Spleen (tissue), 11 donors: ENCODE measurements around the gene ONECUT3. TPM values are rescaled to one million over a fixed set of nuclear protein-coding genes. Genes with fewer than 3 reads are reported as not detected.

Source experiments
- DNase-seq: peaks from one replicate; pipeline ENCODE4 v3.0.0-alpha.2; 2020
- H3K27ac ChIP-seq, 8 donors: fragments of 200-600 bp; sonication (generic) in 7 of 8; 1 replicate in 4 of 8; 2 replicates in 4 of 8; pipeline versions ENCODE4 v1.5.0 to v1.8.0; 2016 to 2021; ENCODE audit warnings: inconsistent platforms in 4 of 8, mild to moderate bottlenecking in 4 of 8, moderate library complexity in 1 of 8
- H3K27me3 ChIP-seq, 7 donors: fragments of 200-600 bp; sonication (generic) in 6 of 7; replicated peaks in 1 of 7; 1 replicate in 4 of 7; 2 replicates in 3 of 7; pipeline versions ENCODE4 v1.5.0 to v1.8.0; 2016 to 2021; ENCODE audit warnings: inconsistent platforms in 3 of 7, mild to moderate bottlenecking in 1 of 7
- H3K36me3 ChIP-seq, 6 donors: fragments of 200-600 bp; sonication (generic) in 5 of 6; 1 replicate in 4 of 6; 2 replicates in 2 of 6; pipeline versions ENCODE4 v1.5.0 to v1.8.0; 2016 to 2021; ENCODE audit warnings: inconsistent platforms in 2 of 6
- H3K4me1 ChIP-seq, 6 donors: fragments of 200-600 bp; sonication (generic) in 5 of 6; 1 replicate in 3 of 6; 2 replicates in 3 of 6; pipeline versions ENCODE4 v1.5.0 to v1.8.0; 2016 to 2021; ENCODE audit warnings: inconsistent platforms in 3 of 6
- H3K4me3 ChIP-seq, 8 donors: fragments of 200-600 bp; sonication (generic) in 7 of 8; 1 replicate in 4 of 8; 2 replicates in 4 of 8; pipeline versions ENCODE4 v1.5.0 to v1.8.0; 2016 to 2021; ENCODE audit warnings: inconsistent platforms in 4 of 8, mild to moderate bottlenecking in 4 of 8, moderate library complexity in 2 of 8
- H3K9me3 ChIP-seq, 8 donors: fragments of 200-600 bp; sonication (generic) in 7 of 8; 1 replicate in 4 of 8; 2 replicates in 4 of 8; pipeline versions ENCODE4 v1.5.0 to v1.8.0; 2016 to 2021; ENCODE audit warnings: inconsistent platforms in 4 of 8
- POLR2A ChIP-seq, 3 donors: fragments of 450-650 bp; IDR thresholded peaks; one replicate each; pipeline ENCODE4 v1.5.1; 2017; ENCODE audit warnings: antibody characterized with exemption in 3 of 3, mild to moderate bottlenecking in 1 of 3
- POLR2AphosphoS5 ChIP-seq, 3 donors: sonication (generic); formaldehyde crosslinking; IDR thresholded peaks; one replicate each; pipeline ENCODE4 v1.5.1; 2017; ENCODE audit warnings: antibody characterized with exemption in 3 of 3
- WGBS, 5 donors: extraction: QIAGEN DNeasy Blood & Tissue Kit in 3 of 5; methylation state at CpG; one replicate each; pipeline versions ENCODE4 v1.1.5 to v1.1.7; 2013 to 2018; 5-methylcytosine and 5-hydroxymethylcytosine counted together
- intact Hi-C: fragments of 100-400 bp; cut with DNase I; formaldehyde crosslinking; loops from one replicate; pipeline ENCODE4 v1.15.0; 2023; ENCODE audit warnings: low total_unique reads
- polyA plus RNA-seq, 3 donors: library from polyadenylated mRNA; stranded (reverse); fragments of 200-250 nt; gene quantifications; one replicate each; pipeline ENCODE4 v1.2.1, GENCODE V29; 2013
- total RNA-seq, 7 donors: library from RNA; depleted of rRNA in 3 of 7; stranded (reverse); fragments of >200 nt in 3 of 7; fragmentation: NEBNext Ultra II Directional in 4 of 7; extraction: Animal tissue kit (Norgen Biotek cat#: 25700) in 4 of 7; gene quantifications; one replicate each; pipeline versions ENCODE4 v1.1.0 to v1.2.1, GENCODE V29; 2016 to 2021
- TF ChIP-seq, protein P1 (sequence below), 11 experiments: fragments of 200-600 bp in 7 of 11; fragments of 450-650 bp in 4 of 11; sonication (generic) in 4 of 11; IDR thresholded peaks in 8 of 11; conservative IDR thresholded peaks in 3 of 11; 1 replicate in 7 of 11; 2 replicates in 4 of 11; pipeline versions ENCODE4 v1.4.0 to v1.8.0; 2016 to 2021; ENCODE audit warnings: antibody characterized with exemption in 11 of 11, inconsistent platforms in 4 of 11, mild to moderate bottlenecking in 1 of 11
- donor health status: healthy with polysubstance abuse.
- donor health status: DM: no; HTN: no; CAD: no; lungs with moderate emphysema.
- donor health status: DM: no; HTN: no; CAD: no.
- donor health status: Bipolar disorder and iron deficiency.
- donor health status: healthy.
- donor health status: DM: no; HTN: no; CAD: no.
- donor health status: DM: yes; HTN: yes; CAD: no.

ONECUT3 gene
- total and polyA plus RNA-seq, 10 donors, result not detected

GRCh38 chr19:1806184-1807029 lies 53.1 kb downstream of the ONECUT3 start:
- intact Hi-C loops, result no loop called here
- Histone ChIP-seq H3K4me1 (peaks cover 0 to 5% (median 2%) of the 10 kb centered on the region in 6 donors), H3K4me3 (no peak overlapping the region), H3K27me3 (no peaks in the 10 kb centered on the region), H3K27ac (no peak overlapping the region), H3K9me3 (no peaks in the 10 kb centered on the region), H3K36me3 (peaks cover 0 to 30% (median 0%) of the 10 kb centered on the region in 6 donors)
- TF ChIP-seq, protein P1, sequence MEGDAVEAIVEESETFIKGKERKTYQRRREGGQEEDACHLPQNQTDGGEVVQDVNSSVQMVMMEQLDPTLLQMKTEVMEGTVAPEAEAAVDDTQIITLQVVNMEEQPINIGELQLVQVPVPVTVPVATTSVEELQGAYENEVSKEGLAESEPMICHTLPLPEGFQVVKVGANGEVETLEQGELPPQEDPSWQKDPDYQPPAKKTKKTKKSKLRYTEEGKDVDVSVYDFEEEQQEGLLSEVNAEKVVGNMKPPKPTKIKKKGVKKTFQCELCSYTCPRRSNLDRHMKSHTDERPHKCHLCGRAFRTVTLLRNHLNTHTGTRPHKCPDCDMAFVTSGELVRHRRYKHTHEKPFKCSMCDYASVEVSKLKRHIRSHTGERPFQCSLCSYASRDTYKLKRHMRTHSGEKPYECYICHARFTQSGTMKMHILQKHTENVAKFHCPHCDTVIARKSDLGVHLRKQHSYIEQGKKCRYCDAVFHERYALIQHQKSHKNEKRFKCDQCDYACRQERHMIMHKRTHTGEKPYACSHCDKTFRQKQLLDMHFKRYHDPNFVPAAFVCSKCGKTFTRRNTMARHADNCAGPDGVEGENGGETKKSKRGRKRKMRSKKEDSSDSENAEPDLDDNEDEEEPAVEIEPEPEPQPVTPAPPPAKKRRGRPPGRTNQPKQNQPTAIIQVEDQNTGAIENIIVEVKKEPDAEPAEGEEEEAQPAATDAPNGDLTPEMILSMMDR (IDR thresholded peaks at IDR 0.05 in 8 of 11, conservative IDR thresholded peaks at IDR 0.05 in 3 of 11), result no peak
- TF ChIP-seq POLR2AphosphoS5 (IDR thresholded peaks at IDR 0.05) (no peak), POLR2A (IDR thresholded peaks at IDR 0.05) (no peak)
- no peak for DNase-seq
- 85 to 94% (median 88%) methylated on average over 22 to 45 of the region's 45 CpGs for WGBS, 5 donors

DNA sequence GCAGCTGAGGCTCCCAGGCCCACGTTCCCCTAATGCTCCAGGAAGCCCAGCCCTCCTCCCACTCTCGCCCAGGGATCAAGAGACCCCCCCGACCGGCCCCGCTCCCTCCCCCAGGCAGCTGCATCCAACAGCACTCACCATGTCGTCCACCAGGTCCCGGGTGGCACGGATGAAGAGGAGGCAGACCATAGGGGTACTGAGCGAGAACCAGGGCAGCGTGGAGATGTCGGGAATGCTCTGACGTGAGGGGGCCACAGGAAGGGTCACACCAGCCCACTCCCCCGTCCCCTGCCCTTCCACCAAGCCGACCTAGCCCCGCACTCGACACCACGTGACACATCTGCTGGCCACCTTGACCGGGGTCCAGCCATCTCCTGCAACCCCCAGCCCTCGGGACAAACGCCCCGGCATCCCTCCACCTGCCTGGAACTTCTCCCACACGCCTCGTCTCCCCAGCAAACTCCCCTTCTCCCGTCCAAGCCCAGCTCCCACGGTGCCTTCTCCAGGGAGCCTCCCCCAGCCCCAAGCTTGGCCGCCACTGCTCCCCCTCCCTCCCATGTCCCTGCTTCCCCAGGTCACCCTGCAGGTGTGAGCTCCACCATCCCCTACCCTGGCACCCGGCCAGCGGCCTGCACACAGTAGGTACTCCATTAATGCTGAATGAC lies 53.9 kb downstream of the ONECUT3 start:
- peak; percentile 59 for DNase-seq
- Histone ChIP-seq H3K4me3 (no peak overlapping the region), H3K27ac (no peak overlapping the region), H3K36me3 (peaks cover 0 to 27% (median 0%) of the 10 kb centered on the region in 6 donors), H3K9me3 (no peaks in the 10 kb centered on the region), H3K4me1 (peaks cover 0 to 13% (median 9%) of the 10 kb centered on the region in 6 donors), H3K27me3 (no peaks in the 10 kb centered on the region)
- intact Hi-C loops, result no loop called here
- TF ChIP-seq POLR2AphosphoS5 (IDR thresholded peaks at IDR 0.05) (no peak), POLR2A (IDR thresholded peaks at IDR 0.05) (no peak)
- TF ChIP-seq, protein P1 (IDR thresholded peaks at IDR 0.05 in 8 of 11, conservative IDR thresholded peaks at IDR 0.05 in 3 of 11), result no peak
- WGBS, 5 donors, result 82 to 87% (median 83%) methylated on average over 25 to 28 of the region's 28 CpGs

DNA sequence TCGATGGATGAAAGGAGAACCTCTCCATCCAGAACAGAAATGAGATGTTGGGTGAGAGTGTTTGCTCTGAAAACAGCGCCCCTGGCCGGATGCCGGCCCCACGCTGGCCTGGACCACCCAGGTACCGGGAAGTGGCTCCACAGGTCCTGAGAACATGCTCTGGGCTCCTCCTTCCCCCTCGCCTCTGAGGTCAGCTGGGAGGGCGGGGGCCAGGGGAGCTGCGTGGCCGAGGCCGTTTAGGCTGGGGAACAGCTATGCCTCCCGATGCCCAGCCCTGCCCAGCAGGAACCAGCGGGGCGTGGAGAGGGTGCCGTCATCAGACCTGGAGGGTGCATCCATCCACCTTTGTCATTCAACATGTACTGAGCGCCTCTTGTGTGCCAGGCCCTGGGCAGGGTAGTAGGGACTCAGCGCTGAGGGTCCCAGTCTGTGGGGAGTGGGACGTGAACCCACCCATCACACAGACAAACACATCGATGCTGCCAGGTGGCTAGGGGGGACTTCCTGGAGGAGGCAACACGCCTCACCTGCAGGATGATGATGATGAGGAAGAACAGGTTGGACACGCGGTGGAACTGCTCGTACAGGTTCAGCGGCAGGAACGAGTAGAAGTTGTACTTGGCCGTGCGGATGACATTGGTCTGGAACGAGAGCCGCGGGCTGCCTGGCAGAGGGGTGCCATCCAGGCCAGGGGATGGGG lies 54.5 kb downstream of the ONECUT3 start:
- 82 to 90% (median 88%) methylated on average over 29 to 30 of the region's 30 CpGs for WGBS, 5 donors

More for the DNA sequence above, 54.5 kb downstream of the ONECUT3 start:
- Histone ChIP-seq H3K9me3 (no peaks in the 10 kb centered on the region), H3K36me3 (peaks cover 0 to 27% (median 0%) of the 10 kb centered on the region in 6 donors), H3K27me3 (no peaks in the 10 kb centered on the region), H3K27ac (no peak overlapping the region), H3K4me1 (peaks cover 0 to 19% (median 13%) of the 10 kb centered on the region in 6 donors), H3K4me3 (no peak overlapping the region)
- TF ChIP-seq POLR2A (IDR thresholded peaks at IDR 0.05) (no peak), POLR2AphosphoS5 (IDR thresholded peaks at IDR 0.05) (no peak)
- TF ChIP-seq, protein P1 (IDR thresholded peaks at IDR 0.05 in 8 of 11, conservative IDR thresholded peaks at IDR 0.05 in 3 of 11), result no peak
- DNase-seq, result no peak
- intact Hi-C loops, result no loop called here
